Activated T-cell treated with anti-CD3 and anti-CD28 coated beads, Interleukin-2, amount 50 U/mL, for 48 hours (primary cell): ENCODE data around the gene MTA3.

Source experiments
- DNase-seq, 2 experiments: peaks; one replicate each; pipeline ENCODE4 v3.0.0-alpha.2; 2020

The MTA3 gene

GRCh38 chr2:42765686-42766085, 197.3 kb downstream of the MTA3 start:
- DNase-seq: no peak

GRCh38 chr2:42767080-42767898, 198.9 kb downstream of the MTA3 start:
- DNase-seq: no peak

DNA sequence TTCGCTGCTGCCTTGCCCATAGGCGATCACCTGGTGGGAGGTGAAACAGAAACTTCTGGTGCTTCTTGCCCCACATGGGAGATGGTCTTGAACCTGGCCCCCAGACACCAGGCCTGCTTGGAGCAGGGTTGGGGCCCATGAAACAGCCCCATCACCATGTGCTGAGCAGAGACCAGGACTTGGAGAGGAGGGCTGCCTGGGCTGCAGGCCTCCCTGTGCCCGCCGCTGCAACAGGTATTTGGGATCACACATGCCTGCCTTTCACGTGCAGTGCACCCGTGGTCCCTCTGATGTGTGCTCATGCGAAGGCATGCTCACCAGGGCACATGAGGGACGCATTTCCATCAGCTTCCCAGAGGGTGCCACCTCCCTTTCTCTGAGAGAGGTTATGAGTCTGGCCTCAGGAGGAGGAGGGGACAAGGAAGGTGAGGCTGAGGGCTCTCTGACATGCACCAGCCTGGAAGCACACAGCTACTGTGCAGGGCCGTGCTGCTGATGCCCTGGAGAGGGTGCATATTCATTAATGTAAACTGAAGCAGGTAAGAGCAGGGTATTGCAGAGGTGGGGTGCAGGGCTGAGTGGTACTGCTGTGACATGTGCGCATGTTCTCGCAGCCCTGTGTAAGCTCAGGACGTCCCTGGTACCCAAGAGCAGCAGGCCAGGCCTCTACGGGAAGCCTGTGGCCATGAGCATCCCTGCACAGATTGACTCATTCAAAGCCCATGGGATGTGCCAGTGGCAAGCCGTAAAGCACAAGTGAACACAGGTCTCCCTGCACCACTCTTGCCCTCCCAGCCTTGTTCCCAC, 199.7 kb downstream of the MTA3 start:
- DNase-seq: no peak

- DNase-seq: no peak
These were observed 200.3 kb downstream of the MTA3 start for GRCh38 chr2:42768706-42769256.

DNA sequence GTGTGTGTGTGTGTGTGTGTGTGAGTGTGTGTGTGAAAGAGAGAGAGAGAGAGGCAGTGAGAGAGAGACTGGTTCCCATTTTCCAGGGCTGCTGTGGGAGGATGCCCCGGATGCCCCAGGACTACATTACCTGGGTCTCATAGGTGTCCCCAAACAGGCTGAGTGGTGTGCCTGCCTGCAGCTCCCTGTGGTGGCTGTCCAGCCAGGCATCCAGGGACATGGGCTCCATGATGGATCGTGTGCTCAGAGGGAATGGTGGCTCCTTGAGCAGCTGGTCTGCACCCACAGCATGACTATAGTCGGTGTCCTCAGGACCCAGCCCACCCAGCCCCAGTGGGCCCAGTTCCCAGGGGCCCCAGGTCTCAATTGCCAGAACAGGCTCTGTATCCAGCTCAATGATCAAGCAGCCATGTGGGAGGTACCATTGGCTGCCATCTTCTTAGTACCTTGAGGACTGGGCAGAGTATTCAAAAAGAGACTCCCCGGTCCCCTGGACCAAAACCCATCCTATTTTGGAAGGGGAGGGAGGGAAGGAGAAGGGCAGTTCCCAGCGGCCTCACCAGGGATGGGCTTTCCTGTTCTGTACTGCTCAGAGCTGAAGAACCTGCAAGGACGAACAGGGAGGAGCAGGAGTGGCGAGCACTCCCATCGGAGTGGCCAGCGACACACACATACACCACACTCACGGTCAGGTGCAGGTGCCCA, 201.3 kb downstream of the MTA3 start:
- no peak for DNase-seq

GRCh38 chr2:42770288-42771131, 202.1 kb downstream of the MTA3 start:
- no peak for DNase-seq

GRCh38 chr2:42771546-42772153, 203.2 kb downstream of the MTA3 start:
- DNase-seq: peak in 1 of 2 experiments; percentile 11

DNA sequence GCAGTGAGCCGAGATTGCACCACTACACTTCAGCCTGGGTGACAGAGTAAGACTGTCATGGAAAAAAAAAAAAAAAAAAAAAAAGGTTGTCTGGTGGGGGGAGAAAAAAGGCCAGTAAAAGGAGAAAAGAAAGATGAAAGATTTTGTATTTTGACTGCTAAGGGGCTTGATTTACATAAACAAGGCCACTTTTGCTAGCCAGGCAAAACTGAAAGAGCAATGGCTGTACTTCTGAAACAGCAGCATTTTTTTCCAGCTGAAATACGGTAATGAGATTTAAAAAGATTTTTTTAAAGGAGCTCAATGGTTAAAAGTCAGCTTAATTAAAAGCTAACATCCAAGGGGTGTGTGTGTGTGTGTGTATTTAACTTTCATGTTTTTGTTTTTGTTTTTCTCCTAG, 206.8 kb downstream of the MTA3 start:
- DNase-seq: no peak

DNA sequence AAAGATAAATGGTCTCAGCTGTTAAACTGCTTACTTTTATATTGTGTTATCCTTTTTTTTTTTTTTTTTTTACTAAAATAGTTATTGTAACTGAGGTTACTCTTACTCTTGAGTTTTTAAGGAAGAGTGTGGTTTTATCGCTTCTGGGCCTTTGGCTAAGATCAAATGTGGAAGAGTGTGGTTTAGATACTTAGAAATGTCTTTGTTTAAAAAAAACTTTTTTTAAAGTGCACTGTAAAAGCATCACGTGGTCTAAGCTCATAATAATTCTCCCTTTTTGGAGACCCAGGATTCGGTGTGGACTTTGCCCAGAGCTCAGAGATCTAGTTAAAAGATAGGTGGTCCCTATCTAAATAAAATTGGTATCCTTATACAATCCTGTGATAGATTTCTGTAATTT, 207.4 kb downstream of the MTA3 start:
- no peak for DNase-seq

DNA sequence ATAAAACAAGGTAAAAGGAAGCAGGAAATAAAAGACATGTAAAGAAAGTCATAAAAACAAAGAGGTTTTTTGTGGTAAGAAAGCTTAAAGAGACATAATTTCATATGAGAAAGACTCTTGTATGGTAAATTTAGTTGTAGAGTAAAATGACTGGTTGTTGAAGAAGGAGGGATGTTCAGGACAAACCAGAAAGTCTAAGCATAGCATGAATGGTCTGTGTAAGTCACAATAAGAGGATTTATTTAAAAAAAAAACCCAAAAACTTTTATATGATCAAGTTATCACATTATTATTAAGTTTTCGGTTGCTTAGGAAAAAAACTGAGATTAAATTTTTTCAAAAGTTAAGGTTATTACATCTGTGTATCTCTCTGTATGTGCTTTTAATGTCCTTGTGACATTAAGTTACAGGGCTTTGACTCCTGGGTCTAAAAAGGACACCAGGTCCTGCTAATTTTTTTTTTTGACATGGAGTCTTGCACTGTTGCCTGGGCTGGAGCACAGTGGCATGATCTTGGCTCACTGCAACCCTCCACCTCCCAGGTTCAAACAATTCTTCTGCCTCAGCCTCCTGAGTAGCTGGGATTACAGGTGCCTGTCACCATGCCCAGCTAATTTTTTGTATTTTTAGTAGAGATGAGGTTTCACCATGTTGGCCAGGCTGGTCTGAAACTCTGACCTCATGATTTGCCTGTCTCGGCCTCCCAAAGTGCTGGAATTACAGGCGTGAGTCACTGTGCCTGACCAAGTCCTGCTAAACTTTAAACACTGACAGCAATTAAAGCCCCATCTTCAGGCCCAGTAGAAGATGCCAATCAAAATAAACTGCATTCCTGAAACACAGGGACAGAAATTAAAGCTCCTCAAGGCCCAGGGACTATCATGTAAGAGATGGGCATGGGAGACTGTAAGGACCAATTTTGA, 209.7 kb downstream of the MTA3 start:
- no peak for DNase-seq

- no peak for DNase-seq
These were observed 212.7 kb downstream of the MTA3 start for GRCh38 chr2:42781181-42781580.

DNA sequence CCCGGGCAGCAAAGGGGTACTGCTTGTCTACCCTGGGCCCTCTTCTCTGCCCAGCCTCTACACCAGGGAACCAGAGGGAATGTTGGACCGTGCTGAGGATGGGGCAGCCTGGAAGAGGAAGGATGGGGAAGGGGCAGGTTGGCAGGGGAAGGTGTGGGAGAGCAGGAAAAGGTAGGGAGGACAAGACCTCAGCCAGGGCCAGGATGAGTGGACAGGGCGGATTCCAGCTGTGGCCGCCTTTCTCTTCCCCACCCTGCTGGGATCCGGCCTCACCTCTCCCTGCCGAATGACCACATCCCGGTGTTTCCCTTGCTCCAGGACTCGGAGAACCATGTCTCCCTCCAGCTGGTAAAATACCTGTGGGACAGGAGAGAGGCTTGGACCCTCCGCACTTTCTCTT, 215.1 kb downstream of the MTA3 start:
- peak in 1 of 2 experiments; percentile 1 for DNase-seq

DNA sequence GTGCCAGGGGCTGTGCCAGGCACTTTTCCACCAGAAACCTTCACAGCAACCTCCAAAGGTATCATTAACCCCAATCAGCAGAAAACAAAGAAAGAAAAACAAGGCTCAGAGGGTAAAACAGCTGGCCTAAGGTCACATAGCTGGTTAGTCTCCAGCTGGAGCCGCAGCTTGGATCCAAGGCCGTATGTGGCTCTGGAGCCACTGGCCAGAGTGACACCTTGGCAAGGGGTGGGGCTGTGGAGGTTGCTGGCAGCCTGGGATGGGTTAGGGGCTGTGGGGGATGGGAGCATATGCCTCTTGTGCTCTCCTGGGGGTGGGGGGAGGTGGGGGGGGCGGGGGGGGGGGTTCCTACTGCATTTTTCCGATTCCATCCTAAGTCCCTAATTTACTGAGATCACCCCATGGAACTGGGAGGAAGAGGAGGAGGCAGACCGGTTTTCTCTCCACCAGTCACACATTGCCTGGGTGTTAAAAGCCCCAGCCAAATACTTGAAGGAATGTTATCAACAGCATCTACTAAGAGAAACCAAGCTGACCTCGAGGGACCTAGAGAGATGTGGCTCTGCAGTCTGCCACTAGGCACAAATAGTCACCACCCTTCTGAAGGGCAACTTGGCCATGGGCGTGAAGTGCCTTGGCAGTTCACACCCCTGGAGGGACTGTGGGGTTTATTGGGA, 215.9 kb downstream of the MTA3 start:
- peak in 1 of 2 experiments; percentile 4 for DNase-seq

DNA sequence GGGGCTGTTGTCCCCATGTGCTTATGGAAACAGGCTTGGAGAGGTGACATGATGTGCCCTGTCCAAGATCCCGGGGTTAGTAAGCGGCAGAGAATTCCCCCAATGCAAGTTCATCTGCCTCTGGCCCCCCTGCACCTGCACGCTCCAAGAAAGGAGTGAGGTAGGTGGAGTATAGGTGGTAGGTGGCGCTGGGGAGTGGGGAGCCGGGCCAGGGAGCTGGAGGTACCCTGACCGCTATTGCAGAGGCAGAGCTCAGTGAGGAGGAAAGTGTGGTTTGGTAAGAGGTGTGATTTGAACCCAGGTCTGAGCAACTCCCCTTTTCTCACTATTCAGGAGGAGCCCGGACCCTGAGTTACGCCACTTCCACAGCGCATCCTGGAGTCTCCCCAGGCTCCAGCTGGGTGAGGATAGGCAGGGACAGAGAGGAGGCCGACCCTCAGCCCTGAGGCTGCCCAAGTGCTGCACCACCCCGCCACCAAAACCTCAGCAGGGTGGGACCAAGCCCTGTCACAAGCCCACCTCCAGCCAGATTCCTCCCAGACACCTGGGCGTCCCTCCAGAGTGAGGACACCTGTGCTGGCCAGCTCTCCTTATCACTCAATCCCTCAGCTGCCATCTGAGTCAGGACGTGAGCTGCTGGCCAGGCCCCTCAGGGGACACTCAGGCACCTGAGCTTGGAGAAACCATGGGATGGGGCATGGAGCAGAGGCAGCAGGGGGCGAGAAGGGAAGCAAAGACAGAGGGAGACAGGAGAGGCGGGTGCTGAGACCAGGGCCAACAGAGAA, 218.3 kb downstream of the MTA3 start:
- peak; percentile 8 to 12 for DNase-seq

DNA sequence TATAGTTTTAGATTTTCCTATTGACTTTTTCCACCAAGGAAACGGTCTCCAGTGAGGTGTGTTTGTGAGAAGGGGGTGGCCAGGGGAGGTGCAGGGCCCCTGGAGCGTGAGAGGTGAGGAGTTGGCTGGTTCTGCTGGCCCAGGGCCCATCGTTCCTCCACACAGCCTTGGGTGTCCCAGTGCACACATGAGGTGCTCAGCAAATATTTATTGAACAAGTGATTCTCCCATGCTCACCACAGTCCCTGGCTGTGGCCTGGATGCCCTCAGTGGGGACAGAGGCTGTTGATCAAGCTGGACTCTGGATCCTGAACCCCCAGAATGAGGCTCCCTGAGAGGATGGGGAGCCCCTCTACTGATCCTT, 219.0 kb downstream of the MTA3 start:
- DNase-seq: peak; percentile 8

- DNase-seq: peak in 1 of 2 experiments; percentile 18
These were observed 219.5 kb downstream of the MTA3 start for GRCh38 chr2:42787788-42788477.

GRCh38 chr2:42788478-42788793, 220.0 kb downstream of the MTA3 start:
- peak in 1 of 2 experiments; percentile 10 for DNase-seq

DNA sequence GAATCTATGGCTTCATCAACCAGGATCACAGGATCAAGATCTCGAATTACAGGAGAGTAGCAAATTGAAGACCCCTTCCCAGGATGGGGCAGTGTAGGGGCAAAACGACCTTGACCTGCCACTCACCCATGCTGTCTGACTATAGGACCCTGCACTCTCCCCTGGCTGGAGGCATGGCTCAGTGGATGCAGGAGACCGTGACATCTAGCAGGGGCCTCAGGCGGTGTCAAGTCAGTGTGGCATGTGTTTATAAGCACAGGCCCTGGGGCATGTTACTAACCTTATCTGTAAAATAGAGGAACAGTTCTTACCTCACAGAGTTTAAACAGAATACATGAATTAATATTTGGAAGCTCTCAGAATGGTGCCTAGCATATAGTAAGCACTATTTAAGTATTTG, 220.4 kb downstream of the MTA3 start:
- DNase-seq: no peak

DNA sequence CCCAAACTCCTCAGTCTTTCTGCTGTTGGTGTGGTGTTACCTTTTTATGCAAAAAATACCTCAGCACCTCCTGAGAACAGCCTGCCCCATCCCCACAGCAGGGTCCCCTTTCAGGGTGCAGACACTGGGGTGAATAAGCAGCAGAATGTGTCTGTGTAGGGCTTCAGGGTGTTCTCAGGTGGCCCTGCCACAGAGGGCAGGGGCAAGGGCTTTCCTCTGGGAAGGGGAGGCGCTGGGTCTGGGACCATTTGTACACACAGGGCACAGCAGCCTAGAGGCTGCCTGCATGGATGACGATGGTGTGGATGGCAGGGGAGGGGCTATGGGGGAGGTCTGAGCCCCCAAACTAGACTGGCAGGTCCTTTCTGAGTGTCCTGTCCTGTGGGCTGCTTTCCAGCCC, 221.3 kb downstream of the MTA3 start:
- DNase-seq: no peak
